HG03575 (cell line): ENCODE measurements around the gene MYO9B.

Experiments used
- ATAC-seq: cut with Tn5 transposase; IDR thresholded peaks from one replicate; pipeline ENCODE4 v1.9.1; 2021; ENCODE audit not compliant: unreplicated experiment, insufficient number of reproducible peaks, low FRiP score; ENCODE audit errors: extremely low read depth

Gene MYO9B, protein sequence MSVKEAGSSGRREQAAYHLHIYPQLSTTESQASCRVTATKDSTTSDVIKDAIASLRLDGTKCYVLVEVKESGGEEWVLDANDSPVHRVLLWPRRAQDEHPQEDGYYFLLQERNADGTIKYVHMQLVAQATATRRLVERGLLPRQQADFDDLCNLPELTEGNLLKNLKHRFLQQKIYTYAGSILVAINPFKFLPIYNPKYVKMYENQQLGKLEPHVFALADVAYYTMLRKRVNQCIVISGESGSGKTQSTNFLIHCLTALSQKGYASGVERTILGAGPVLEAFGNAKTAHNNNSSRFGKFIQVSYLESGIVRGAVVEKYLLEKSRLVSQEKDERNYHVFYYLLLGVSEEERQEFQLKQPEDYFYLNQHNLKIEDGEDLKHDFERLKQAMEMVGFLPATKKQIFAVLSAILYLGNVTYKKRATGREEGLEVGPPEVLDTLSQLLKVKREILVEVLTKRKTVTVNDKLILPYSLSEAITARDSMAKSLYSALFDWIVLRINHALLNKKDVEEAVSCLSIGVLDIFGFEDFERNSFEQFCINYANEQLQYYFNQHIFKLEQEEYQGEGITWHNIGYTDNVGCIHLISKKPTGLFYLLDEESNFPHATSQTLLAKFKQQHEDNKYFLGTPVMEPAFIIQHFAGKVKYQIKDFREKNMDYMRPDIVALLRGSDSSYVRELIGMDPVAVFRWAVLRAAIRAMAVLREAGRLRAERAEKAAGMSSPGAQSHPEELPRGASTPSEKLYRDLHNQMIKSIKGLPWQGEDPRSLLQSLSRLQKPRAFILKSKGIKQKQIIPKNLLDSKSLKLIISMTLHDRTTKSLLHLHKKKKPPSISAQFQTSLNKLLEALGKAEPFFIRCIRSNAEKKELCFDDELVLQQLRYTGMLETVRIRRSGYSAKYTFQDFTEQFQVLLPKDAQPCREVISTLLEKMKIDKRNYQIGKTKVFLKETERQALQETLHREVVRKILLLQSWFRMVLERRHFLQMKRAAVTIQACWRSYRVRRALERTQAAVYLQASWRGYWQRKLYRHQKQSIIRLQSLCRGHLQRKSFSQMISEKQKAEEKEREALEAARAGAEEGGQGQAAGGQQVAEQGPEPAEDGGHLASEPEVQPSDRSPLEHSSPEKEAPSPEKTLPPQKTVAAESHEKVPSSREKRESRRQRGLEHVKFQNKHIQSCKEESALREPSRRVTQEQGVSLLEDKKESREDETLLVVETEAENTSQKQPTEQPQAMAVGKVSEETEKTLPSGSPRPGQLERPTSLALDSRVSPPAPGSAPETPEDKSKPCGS (N-terminal part only)

GRCh38 chr19:17075035-17075863 lies at the start of gene MYO9B, which contains the start of gene HAUS8:
Gene MYO9B, plus strand, starts transcription at chr19:17075777. Its CDS starts 25,941 bp downstream, at chr19:17101718.
Gene HAUS8, minus strand, starts transcription at chr19:17075452. Its CDS starts 30 bp downstream, at chr19:17075422.
- ATAC-seq, result no peak

GRCh38 chr19:17025991-17026658 lies 49.5 kb upstream of the MYO9B start:
- no peak for ATAC-seq

DNA sequence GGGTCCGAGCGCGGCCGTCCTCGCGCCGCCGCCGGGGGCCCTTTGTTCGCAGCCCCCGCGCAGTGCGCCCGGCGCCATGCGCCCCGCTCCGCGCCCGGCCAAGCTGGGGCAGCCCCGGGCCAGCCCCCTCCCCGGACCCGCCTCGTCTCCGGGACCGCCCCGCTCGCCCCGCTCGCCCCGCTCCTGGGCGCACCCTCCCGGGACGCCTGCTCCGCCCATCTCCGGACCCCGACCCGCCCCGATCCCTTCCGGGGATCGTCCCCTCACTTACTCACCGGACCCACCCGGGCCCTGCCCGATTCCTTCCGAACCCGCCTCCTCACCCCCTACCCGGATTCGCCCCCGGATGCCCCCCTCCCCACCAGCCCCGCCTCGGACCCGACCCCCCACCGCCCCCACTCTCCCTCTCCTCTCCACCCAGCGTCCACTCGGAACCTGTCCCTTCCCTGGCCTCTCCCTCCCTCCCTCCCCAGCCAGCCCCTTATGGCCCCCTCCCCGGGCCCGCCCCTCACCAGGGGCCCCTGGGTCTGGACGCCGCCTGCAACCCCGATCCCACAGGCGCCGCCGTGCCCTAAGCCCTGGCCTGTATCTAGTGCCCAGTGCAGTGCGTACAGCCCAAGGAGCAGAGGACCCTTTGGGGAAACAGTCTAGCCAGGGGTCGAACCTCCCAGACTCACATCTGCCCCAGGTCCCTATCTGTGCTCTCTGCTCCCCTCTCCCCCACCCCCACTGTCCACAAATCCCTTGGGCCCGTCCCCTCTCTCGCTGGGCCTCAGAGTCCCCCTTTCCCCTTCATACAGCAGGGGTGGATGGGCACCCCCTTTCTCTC lies 48.7 kb upstream of the MYO9B start, which contains the start of gene CPAMD8:
Gene CPAMD8 (minus strand): TSS at position 105 of the 829 bp plus-strand sequence. CDS start 168 bp downstream, outside the sequence.
- ATAC-seq, result no peak

GRCh38 chr19:17027535-17027975 lies 48.0 kb upstream of the MYO9B start:
- ATAC-seq, result no peak

DNA sequence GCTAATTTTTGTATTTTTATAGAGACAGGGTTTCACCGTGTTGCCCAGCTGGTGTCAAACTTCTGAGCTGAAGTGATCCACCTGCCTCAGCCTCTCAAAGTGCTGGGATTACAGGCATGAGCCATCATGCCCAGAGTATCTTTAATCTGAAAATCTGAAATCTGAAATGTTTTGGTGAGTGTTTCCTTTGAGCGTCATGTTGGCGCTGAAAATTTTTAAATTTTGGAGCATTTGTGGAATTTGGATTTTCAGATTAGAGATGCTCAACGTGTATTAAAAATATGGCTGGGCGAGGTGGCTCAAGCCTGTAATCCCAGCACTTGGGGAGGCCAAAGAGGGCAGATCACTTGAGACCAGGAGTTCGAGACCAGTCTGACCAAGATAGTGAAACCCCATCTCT lies 43.8 kb upstream of the MYO9B start:
- no peak for ATAC-seq

DNA sequence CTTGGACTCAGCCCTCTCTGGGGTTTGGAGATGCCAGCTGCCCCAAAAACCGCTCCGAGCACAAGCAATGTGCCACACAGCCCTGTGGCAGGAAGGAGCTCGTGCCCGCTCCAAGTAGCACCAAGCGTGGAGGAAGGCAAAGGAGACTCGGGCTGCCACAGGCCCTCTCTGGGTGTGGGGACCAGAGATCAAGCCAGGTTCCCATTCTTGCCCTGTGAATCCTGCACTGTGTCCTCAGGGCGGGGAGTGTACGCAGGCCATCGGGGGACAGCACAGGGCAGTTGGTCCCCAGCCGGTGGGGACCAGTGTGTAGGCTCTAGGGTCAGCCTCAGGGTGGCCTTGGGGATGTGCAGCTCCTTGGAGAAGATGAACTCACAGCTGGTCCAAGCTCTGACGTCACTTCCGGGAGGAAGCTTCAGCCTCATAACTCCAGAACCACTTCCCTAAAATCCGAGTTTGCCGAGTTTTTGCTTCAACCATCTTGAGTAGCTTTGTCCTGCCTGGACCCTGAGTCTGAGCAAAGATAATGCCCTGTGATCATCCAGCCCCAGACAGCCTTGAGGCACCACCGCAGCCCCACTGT lies 39.6 kb upstream of the MYO9B start:
- ATAC-seq, result no peak

DNA sequence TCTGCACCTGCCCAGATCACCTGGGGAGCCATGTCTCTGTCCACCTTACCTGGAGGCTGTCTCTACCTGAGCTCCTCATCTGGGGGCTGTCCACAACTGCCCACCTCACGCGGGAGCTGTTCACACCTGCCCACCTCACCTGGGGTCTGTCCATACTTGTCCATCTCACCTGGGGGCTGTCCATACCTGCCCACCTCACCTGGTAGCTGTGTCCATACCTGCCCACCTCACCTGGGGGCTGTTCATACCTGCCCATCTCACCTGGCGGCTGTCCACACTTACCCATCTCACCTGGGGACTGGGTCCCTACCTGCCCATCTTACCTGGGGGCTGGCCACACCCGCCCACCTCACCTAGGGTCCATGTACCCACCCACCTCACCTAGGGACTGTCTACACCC lies 38.9 kb upstream of the MYO9B start:
- no peak for ATAC-seq

- no peak for ATAC-seq
These were observed 38.4 kb upstream of the MYO9B start for GRCh38 chr19:17037184-17037583.

- ATAC-seq, result no peak
These were observed 37.5 kb upstream of the MYO9B start for GRCh38 chr19:17037966-17038500.

DNA sequence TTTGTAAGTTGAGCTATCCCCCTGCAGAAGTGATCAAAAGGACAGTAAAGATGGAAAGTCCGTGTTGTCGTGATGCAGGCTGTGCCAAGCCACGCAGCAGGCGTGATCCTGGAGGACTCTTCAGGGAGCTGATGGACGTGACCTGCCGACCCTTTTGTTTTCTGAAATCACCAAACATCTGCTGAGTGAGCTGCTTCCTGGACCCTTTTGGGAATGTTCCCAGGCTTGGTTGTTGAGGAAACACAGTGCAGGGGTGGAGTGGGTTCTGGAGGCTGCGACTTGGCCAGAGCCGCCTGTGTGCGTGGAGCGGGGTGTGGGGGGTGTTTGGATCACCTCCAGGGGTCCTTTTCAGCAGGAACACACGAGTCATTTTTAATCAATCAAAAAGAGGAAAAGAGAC lies 33.6 kb upstream of the MYO9B start:
- ATAC-seq, result no peak

DNA sequence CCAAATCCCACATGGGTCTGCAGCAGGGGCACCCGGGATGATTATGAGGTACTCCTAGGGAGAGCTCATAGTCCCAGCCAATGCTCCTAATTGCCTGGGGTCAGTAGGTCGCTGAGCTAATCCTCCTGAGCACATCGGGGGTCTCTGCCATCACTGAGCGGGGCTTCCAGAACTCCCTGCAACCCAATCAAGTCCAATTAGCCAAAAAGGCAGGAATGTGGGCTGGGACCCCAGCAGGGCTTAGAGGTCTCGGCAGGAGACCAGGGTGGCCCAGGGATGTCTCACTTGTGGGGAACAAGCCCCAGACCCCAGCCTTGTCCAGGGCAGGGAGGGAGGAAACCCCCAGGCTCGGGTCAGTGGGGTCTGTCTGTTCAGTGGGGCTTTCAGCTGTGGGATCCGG lies 31.8 kb upstream of the MYO9B start:
- no peak for ATAC-seq

GRCh38 chr19:17045907-17046502 lies 29.6 kb upstream of the MYO9B start:
- ATAC-seq, result no peak

- ATAC-seq, result no peak
These were observed 26.6 kb upstream of the MYO9B start for GRCh38 chr19:17048885-17049453.

DNA sequence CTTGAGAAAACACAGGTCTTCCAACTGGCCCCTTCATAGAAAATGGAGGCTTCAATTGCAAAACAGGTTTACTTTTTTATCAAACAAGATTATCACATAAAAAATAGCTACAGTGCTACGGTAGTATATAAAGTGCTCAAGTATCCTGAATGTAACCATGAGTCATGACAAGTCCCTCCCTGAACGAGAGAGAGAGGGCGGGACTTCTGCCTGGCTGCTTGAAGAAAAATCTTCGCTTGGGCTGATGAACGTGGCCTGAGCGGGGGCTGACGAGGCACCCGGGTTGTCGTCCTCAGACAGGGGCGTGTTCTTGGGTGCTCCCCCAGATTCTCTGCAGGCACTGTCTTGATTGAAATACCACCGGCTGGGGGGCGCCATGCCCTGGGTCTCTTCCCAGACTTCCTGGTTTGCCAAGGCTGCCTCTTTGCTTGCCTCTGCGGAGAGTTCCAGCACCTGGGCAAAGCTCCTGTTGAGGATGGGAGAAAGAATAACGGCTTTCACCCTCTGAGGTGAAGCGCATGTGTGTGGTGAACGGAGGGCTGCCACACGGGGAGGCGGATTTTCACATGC lies 25.8 kb upstream of the MYO9B start:
- no peak for ATAC-seq

GRCh38 chr19:17052439-17052838 lies 23.1 kb upstream of the MYO9B start:
- no peak for ATAC-seq
